GM19238 (cell line): Measurements from ENCODE around the gene UBALD2.
"Not testable (repeated sequence)": the region's sequence is repeated elsewhere in the genome, so short reads cannot be mapped to it uniquely, and the experiment has no call there.

ENCODE experiments used
- DNase-seq: peaks from one replicate; pipeline ENCODE4 v3.0.0; 2011; ENCODE audit warnings: low spot score; ENCODE audit not compliant: insufficient read length

The UBALD2 gene

DNA sequence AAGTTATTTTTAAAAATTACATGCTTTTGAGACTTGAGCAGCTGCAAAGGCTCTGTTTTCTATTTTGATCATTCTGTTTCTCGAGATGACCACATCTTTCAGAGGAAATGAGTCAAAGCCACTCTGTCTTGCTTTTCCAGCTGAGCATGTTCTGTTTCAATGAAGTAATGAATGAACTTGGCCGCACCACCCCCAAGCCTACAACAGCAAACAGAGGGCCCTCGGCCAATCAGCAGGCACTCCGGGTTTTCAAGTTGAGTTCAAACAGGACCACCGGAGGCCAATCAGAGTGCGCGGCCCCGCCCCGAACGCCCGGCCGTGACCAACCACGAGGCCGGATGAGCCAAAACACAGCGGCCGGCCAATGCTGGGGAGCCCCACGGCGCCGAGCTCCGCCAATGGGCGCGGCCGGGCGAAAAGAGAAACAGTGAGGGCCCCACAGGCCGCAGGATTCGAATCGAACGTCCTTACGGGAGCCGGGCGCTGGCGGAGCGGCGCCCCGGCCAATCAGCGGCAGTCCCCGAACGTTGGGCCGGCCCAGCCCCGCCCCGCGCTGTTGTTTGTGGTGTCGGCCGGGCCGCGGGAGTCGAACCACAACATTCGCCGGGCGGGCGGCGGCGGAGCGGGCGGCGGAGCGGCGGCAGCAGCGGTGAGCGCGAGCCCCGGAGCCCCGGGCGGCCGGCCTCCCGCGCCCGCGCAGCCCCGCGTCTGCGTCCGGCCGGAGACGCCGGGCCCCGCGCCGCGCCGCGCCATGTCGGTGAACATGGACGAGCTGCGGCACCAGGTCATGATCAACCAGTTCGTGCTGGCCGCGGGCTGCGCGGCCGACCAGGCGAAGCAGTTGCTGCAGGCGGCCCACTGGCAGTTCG is at the start of gene UBALD2:
UBALD2 (plus strand) TSS at position 594 of the 869 bp plus-strand sequence; CDS start at position 752, 158 bp downstream.
- DNase-seq: peak; percentile 97

GRCh38 chr17:76217081-76217480 is 48.1 kb upstream of the UBALD2 start:
- no peak for DNase-seq

DNA sequence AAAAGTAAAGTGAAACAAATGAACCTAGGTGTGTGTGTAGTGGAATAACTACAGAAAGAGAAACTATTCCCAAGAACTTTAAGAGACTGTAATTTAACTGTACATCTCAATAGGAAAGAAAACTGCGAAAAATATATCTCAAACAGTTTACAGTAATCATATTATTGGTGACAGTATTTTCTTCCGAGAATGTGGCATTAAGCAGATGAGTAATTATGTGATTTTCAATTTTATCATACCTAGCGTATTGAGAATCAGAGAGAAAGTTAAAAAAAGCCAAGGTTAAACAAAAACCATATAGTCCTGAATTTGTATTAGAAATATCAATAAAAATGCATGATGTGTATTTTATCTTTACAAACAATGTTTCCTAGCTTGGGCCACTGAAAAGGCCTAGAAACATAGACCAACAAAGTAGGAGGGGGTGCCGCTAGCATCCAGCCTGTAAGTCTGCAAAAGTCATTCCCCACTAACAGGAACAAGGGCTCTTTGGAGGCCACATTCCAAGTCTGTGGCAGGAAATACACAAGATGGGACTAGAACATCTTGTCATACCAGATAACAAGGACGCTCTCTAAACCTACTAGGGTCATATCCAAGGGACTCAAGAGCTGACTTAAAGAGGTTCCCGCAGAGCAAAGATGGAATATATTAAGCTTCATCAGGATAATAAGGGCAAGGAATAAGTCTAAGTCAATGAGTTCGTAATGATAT is 45.3 kb upstream of the UBALD2 start:
- no peak for DNase-seq

GRCh38 chr17:76223802-76224201 is 41.3 kb upstream of the UBALD2 start:
- DNase-seq: no peak

DNA sequence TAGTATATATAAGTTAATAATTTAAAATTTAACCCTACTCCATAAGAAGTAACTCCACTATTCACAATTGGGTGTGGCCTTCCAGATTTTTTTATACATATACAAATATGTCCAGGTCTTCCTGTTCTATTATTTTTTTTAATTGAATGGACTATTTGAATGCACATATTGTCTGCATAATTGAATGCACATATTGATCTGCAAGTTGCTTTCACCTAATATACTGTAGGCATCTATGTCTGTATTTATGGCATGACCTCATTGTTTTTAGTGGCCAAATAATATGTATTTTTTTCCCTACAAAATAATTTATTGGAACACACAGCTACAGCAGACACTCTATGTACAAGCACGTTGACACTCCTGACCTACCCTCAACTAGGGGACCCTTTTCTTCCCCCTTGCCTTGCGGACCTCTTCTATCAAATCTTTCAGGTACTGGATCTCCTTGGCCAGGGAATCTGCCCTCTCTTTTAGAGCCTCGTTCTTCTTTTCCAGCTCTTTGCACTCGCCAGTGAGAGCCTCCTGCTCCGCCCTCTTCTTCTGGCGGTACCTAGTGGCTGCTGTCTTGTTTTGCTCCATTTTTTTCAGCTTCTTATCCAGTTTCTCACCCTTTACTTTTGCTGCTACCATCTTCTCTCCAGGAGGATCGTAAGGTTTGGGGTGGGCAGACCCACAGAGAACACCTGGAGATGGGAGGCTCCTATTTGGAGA is 39.6 kb upstream of the UBALD2 start:
- not testable (repeated sequence) for DNase-seq

DNA sequence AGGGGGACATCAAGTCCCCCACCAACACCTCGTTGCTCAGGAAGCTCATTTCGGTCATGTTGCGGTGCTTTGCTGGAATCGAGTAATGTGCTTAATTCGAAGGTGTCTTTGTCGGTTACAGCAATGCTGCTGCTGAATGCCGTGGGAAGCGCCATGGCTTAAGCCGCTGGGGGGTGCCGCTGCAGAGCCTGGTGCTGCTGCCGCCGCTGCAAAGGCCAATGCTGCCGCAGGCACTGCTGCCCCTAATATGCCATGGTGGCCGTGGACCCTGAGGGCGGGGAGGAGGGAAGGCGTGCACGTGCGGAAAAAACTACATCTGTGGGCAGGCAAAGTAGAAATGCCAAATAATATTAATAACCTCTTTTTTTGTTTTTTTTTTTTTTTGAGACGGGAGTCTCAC is 38.4 kb upstream of the UBALD2 start:
- DNase-seq: not testable (repeated sequence)

DNA sequence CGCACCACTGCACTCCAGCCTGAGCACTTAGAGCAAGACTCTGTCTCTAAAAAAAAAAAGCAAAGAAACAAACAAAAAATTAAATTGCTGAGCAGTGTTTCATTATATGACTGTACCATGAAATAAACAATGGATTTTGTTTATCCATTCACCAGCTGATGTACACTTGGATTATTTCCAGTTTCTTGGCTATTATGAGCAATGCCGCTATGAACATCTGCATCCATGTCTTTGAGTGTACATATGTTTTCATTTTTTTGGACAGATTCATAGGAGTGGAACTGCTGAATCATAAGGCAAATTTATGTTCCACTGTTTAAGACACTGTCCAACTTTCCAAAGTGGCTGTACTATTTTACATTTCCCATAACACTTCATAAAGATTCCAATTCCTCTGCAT is 32.8 kb upstream of the UBALD2 start:
- no peak for DNase-seq

GRCh38 chr17:76233588-76234353 is 31.4 kb upstream of the UBALD2 start:
- DNase-seq: no peak

DNA sequence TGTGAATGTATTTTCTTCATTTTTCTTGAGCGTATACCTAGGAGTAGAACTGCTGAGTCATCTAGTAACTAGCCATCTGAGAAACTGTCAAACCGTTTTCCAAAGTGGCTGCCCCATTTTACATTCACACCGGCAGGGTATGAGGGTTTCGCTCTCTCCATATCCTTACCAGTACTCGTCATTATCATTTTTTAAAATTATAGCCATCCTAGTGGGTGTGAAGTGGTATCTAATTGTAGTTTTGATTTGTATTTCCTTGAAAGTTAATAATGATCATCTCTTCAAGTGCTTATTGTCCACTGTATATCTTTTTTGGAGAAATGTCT is 30.8 kb upstream of the UBALD2 start:
- no peak for DNase-seq

DNA sequence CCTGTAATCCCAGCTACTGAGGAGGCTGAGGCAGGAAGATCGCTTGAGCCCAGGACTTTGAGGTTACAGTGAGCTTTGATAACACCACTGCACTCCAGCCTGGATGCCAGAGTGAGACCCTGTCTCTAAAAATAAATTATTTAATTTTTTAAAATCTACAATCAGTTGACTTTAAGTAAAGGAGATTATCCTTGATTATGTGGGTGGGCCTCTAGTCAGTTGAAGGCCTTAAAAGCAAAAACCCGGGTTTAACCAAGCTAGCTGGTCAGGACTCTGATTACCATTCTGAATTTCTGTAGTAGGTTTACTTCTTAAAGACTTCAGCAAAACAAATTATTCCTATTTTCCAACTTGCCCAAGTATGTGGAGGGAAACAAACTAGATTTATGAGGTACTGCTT is 29.3 kb upstream of the UBALD2 start:
- no peak for DNase-seq

GRCh38 chr17:76236603-76237002 is 28.5 kb upstream of the UBALD2 start:
- DNase-seq: no peak

DNA sequence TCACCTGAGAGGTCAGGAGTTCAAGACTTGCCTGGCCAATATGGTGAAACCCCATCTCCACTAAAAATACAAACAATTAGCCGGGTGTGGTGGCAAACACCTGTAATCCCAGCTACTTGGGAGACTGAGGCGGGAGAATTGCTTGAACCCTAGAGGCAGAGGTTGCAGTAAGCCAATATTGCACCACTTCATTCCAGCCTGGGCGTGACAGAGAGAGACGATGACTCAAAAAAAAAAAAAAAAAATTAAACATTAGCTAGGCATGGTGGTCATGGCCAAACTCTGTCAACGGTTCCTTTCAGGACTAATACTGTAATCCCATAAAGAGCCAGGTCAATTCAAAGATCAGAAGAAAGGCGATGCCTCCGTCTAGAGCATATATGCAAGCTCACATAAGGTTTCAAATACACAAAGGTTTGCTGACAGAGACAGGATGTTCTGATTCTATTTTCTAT is 27.3 kb upstream of the UBALD2 start:
- no peak for DNase-seq

DNA sequence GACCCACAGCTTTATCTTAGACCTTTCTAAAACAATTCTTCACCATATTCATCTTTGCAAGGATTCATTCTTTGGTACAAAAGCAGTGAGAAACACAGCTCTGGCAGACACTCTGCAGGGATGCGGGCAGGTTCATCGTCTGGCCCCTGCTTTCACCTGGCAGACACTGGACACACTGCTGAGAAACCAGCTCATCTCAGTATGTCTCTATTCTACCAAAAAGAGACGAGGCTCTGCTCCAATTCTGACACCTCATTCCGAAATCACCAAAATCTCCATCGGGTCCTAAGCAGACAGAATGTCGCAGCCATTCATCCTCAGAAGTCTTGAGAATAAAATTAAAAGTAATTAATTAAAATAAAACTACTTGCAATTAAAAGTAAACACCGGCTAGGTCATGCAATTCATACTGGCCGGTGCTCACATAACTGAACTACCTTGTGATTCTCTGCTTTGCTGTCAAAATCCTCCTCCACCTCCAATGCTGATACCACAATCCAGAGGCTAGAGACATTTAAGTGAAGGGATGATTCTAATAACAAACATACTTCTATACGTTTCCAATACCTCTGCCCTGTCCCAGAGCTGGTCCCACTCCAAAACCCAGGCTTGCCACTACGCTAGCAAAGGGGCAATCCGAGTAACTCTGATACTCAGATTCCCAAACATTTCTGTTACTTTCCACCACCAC is 26.2 kb upstream of the UBALD2 start:
- no peak for DNase-seq

DNA sequence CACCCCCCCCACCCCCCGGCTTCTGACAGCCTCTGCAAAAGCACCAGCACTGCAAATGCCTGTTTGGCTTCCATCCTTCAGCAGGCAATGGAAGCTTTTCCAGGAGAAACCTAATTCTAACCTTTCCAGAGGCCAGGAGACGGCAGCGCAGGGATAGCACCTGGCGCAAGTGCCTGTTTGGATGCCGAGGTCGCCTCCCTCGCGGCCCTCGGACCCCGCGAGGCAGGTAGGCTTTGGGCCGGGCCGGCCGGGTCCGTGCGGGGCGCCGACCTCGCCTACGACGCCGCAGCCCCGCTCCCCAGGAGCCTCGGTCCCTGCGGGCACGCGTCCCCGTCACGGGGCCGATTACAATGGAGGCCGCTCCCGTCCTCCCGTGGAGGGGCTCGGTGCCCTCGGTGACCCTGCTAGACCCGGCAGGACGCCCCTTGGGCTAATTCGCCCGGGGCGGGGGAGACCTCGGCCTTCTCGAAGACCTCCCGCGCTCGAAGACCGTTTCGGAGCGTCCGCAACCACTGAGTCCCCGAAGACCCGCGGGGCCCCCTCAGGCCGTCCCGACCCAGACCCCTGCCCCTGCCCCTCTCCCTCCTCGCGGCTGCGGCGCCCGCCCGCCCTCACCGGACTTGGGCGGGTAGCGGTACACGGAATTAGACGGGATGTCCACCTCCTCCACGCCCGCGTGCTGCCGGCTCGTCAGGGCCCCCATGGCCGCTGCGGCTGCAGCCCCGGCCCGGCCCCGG is 25.4 kb upstream of the UBALD2 start:
- no peak for DNase-seq

GRCh38 chr17:76240461-76241203 is 24.5 kb upstream of the UBALD2 start, which contains the start of gene RNF157:
TSS of gene RNF157 (minus strand) at chr17:76240493. CDS start at chr17:76240240, 253 bp downstream.
- DNase-seq: peak; percentile 81

DNA sequence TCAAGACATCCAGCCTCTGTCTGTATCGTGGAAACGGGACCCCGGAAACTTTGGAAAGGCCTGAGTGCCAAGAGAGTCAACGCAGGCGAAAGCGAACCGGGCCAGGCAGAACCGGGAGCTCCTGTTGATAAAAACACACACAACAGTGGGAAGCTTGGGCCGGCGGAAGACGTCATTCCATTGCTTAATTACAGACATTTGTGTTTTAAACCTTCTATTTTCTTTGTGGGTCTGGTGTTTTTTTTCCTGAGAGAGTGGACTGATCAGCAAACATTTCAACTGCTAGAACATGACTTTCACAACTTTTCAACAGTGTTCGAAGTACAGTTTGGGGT is 24.0 kb upstream of the UBALD2 start:
- no peak for DNase-seq

DNA sequence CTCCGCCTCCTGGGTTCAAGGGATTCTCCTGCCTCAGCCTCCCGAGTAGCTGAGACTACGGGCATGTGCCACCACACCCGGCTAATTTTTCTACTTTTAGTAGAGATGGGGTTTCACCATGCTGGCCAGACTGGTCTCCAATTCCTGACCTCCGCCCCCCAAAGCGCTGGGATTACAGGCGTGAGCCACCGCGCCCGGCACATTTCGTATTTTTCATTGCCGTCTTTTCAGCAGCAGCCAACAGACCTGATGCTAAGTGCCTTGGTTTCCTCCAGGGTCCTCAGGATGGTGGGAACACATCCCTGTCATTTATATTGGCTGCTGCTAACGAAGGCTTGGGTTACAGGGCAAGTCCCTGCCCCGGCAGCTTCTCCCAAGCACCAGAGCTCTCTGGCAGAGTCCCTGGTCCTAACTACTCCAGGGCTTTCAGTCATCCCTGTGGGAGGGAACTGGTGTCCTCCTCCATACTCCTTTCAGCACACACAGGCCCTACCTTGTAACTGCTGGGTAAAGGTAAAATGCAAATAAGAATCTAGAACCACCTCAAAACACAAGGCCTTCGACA is 23.4 kb upstream of the UBALD2 start:
- no peak for DNase-seq

DNA sequence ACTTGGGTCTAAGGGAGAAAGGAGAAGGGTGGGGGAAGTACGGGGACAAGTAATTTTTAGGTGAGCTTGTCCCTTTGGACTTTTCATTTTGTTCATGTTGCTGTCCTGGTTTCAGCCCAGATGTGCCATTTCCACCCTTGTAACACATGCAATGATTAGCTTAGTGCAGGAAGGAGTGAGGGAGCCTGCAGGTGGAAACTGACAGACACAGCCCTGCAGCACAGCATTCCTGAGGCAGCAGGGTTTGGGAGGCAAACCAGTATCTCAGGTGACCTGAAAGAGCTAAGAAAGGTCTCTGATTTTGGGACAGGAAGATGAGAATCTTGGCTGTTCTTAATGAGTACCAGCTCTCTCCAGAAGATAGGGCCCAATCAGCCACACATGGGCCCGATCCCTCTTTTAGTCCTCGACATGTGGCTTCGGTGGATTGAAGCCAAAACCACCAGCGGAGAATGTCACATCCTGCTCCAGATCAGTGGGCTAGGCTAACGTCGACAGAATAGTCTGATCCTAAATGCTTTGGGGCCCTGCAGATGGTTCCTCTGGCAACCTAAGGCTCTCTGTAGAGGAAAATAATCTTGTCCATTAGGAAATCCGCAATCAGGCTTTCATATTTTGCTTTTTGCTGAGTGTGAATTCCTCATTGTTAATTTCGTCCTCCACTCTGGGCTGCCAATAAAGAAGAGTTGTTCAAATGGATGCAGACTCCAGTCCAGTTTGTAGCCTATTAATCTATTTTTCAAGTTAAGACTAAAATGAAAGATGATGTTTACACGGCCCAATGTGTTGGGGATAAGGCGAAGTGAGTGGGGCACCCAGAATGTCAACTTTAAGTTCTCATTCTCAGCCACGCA is 21.1 kb upstream of the UBALD2 start:
- no peak for DNase-seq
